ENCODE data around the gene SRRM5. TPM values are rescaled to one million over a fixed set of nuclear protein-coding genes. Genes with fewer than 3 reads are reported as not detected.
"Not testable (repeated sequence)": the region's sequence is repeated elsewhere in the genome, so short reads cannot be mapped to it uniquely, and the experiment has no call there.

SRRM5 gene
- total RNA-seq, 3 donors from 2014 or later (not counting 1 experiment from before 2014, with no cell fraction given): 0.24 to 0.75 (median 0.50) TPM

GRCh38 chr19:43597876-43598275, 14.0 kb upstream of the SRRM5 start:
- WGBS (ENCODE audit: insufficient coverage): 47% methylated on average over 5 of the region's 5 CpGs
- Mint-ChIP-seq H3K4me3 (peak overlapping the region; percentile 77), H3K4me1 (peaks cover 42 to 44% of the 10 kb centered on the region in 2 donors), H3K27me3 (ENCODE audit: low read depth in 2 of 2) (no peaks in the 10 kb centered on the region), H3K36me3 (no peaks in the 10 kb centered on the region), H3K9me3 (no peaks in the 10 kb centered on the region), H3K27ac (peak overlapping the region; percentile 98 to 100)
- ATAC-seq (no peak), DNase-seq (no peak)
- Histone ChIP-seq H3K27me3 (ENCODE audit: control insufficient read depth, insufficient read depth, low read length) (no peaks in the 10 kb centered on the region), H3K27ac (ENCODE audit: low read length) (no peak overlapping the region), H3K9me3 (ENCODE audit: control insufficient read depth, insufficient read depth, low read length) (no peaks in the 10 kb centered on the region), H3K4me3 (ENCODE audit: low read length) (no peak overlapping the region), H3K4me1 (ENCODE audit: control insufficient read depth, insufficient read depth, low read length) (peaks cover 35% of the 10 kb centered on the region), H3K36me3 (ENCODE audit: control insufficient read depth, insufficient read depth, low read length) (peaks cover 23% of the 10 kb centered on the region)
- TF ChIP-seq, protein P1, sequence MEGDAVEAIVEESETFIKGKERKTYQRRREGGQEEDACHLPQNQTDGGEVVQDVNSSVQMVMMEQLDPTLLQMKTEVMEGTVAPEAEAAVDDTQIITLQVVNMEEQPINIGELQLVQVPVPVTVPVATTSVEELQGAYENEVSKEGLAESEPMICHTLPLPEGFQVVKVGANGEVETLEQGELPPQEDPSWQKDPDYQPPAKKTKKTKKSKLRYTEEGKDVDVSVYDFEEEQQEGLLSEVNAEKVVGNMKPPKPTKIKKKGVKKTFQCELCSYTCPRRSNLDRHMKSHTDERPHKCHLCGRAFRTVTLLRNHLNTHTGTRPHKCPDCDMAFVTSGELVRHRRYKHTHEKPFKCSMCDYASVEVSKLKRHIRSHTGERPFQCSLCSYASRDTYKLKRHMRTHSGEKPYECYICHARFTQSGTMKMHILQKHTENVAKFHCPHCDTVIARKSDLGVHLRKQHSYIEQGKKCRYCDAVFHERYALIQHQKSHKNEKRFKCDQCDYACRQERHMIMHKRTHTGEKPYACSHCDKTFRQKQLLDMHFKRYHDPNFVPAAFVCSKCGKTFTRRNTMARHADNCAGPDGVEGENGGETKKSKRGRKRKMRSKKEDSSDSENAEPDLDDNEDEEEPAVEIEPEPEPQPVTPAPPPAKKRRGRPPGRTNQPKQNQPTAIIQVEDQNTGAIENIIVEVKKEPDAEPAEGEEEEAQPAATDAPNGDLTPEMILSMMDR (IDR thresholded peaks at IDR 0.05): no peak
- intact Hi-C loops (cut with micrococcal nuclease): loop anchor here (5.0 kb wide), 1 partner anchor 151 kb away; no protein-coding TSS in a partner anchor

DNA sequence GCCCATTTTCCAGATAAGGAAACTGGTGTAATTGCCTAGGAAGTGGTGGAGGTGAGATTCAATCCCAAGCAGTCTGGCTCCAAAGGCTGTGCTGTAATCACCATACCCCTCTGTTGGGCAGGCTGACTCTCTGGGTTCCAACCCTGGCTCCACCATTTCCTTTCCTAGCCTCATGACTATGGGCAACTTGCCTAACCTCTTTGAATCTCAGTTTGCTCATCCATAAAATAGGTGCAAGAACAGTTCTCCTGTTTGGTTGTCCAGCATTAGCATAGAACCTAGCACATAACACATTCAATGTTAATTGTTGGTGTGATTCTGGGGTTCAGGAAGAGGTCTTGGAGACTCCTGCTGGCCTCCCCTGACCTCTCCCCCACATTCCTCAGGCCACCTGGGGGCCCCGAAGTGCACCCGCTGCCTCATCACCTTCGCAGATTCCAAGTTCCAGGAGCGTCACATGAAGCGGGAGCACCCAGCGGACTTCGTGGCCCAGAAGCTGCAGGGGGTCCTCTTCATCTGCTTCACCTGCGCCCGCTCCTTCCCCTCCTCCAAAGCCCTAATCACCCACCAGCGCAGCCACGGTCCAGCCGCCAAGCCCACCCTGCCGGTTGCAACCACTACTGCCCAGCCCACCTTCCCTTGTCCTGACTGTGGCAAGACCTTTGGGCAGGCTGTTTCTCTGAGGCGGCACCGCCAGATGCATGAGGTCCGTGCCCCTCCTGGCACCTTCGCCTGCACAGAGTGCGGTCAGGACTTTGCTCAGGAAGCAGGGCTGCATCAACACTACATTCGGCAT, 13.2 kb upstream of the SRRM5 start:
- H3K9me3 Mint-ChIP-seq: no peaks in the 10 kb centered on the region
- DNase-seq (no peak), ATAC-seq (no peak)
- Histone ChIP-seq H3K27me3 (ENCODE audit: control insufficient read depth, insufficient read depth, low read length) (no peaks in the 10 kb centered on the region), H3K4me1 (ENCODE audit: control insufficient read depth, insufficient read depth, low read length) (peaks cover 35% of the 10 kb centered on the region), H3K36me3 (ENCODE audit: control insufficient read depth, insufficient read depth, low read length) (peaks cover 20% of the 10 kb centered on the region), H3K27ac (ENCODE audit: low read length) (no peak overlapping the region), H3K9me3 (ENCODE audit: control insufficient read depth, insufficient read depth, low read length) (no peaks in the 10 kb centered on the region), H3K4me3 (ENCODE audit: low read length) (no peak overlapping the region)
- H3K4me3 Mint-ChIP-seq: no peak overlapping the region
- TF ChIP-seq, protein P1 (IDR thresholded peaks at IDR 0.05): no peak
- peaks cover 36 to 39% of the 10 kb centered on the region in 2 donors for H3K4me1 Mint-ChIP-seq
- WGBS (ENCODE audit: insufficient coverage): 98% methylated on average over 19 of the region's 19 CpGs
- no peaks in the 10 kb centered on the region for H3K27me3 Mint-ChIP-seq (ENCODE audit: low read depth in 2 of 2)
- peak overlapping the region; percentile 98 to 100 for H3K27ac Mint-ChIP-seq
- no peaks in the 10 kb centered on the region for H3K36me3 Mint-ChIP-seq
- intact Hi-C loops (cut with micrococcal nuclease): loop anchor here (5.0 kb wide), 1 partner anchor 151 kb away; no protein-coding TSS in a partner anchor

DNA sequence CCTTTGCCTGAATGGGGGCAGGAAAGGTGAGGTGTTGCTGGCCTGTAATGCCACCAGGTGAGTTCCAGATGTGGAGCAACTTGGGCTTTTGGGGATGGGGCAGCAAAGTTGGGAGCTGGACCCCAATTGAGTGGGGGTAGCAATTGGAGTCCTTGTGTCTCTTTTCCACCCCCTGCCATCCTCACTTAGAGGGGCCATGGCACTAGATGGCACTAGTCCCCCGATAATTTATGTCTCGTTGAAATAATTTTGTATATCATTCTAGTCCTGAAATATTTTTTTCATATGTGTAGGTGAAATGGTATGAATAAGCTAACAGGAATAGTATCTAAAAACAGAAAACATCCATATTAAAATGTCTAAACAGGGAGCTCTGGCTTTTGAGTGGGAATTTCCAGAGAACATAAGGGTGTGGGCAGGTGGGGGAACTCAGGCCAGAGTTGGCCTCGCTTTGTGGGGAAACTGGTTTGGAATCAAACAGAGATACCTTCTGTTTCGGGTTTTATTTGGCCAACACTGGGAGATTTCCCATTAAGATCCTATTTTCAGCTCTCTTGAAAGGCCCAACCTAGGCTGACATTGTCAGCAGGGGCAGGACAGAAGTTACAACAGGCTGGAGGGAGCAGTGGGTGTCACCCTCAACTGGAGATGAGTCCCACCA, 12.1 kb upstream of the SRRM5 start:
- Histone ChIP-seq H3K36me3 (ENCODE audit: control insufficient read depth, insufficient read depth, low read length) (peaks cover 20% of the 10 kb centered on the region), H3K27me3 (ENCODE audit: control insufficient read depth, insufficient read depth, low read length) (no peaks in the 10 kb centered on the region), H3K4me3 (ENCODE audit: low read length) (no peak overlapping the region), H3K9me3 (ENCODE audit: control insufficient read depth, insufficient read depth, low read length) (no peaks in the 10 kb centered on the region), H3K4me1 (ENCODE audit: control insufficient read depth, insufficient read depth, low read length) (peaks cover 27% of the 10 kb centered on the region), H3K27ac (ENCODE audit: low read length) (no peak overlapping the region)
- H3K9me3 Mint-ChIP-seq: no peaks in the 10 kb centered on the region
- H3K4me1 Mint-ChIP-seq: peaks cover 32 to 35% of the 10 kb centered on the region in 2 donors
- DNase-seq: no peak
- ATAC-seq: no peak
- 92% methylated on average over 2 of the region's 4 CpGs for WGBS (ENCODE audit: insufficient coverage)
- TF ChIP-seq, protein P1 (IDR thresholded peaks at IDR 0.05): no peak
- no peaks in the 10 kb centered on the region for H3K36me3 Mint-ChIP-seq
- H3K27ac Mint-ChIP-seq: peak overlapping the region in 1 of 2 donors; percentile 98
- H3K4me3 Mint-ChIP-seq: no peak overlapping the region
- H3K27me3 Mint-ChIP-seq (ENCODE audit: low read depth in 2 of 2): no peaks in the 10 kb centered on the region
- intact Hi-C loops (cut with micrococcal nuclease): loop anchor here (5.0 kb wide), 1 partner anchor 152 kb away; no protein-coding TSS in a partner anchor

- H3K9me3 ChIP-seq (ENCODE audit: control insufficient read depth, insufficient read depth, low read length); H3K4me3 Mint-ChIP-seq; intact Hi-C loops (cut with micrococcal nuclease); H3K27ac ChIP-seq (ENCODE audit: low read length); ATAC-seq; H3K27ac Mint-ChIP-seq; H3K36me3 Mint-ChIP-seq; H3K9me3 Mint-ChIP-seq; H3K27me3 ChIP-seq (ENCODE audit: control insufficient read depth, insufficient read depth, low read length); H3K27me3 Mint-ChIP-seq (ENCODE audit: low read depth in 2 of 2); DNase-seq; H3K4me3 ChIP-seq (ENCODE audit: low read length): not testable (repeated sequence)
- WGBS (ENCODE audit: insufficient coverage): 99% methylated on average over 4 of the region's 5 CpGs
- Histone ChIP-seq H3K36me3 (ENCODE audit: control insufficient read depth, insufficient read depth, low read length) (peaks cover 20% of the 10 kb centered on the region), H3K4me1 (ENCODE audit: control insufficient read depth, insufficient read depth, low read length) (peaks cover 21% of the 10 kb centered on the region)
- peaks cover 28 to 29% of the 10 kb centered on the region in 2 donors for H3K4me1 Mint-ChIP-seq
These were observed 11.6 kb upstream of the SRRM5 start for GRCh38 chr19:43600326-43600725.
